ENCODE measurements around the gene ETF1. TPM values are rescaled to one million over a fixed set of nuclear protein-coding genes. Genes with fewer than 3 reads are reported as not detected.

ETF1 gene
- total and polyA plus RNA-seq, 9 of the 15 experiments (the other 6 are each of a cell fraction or from before 2014, with no cell fraction given): 53.7 to 209 (median 164) TPM

- TF ChIP-seq, protein P1, sequence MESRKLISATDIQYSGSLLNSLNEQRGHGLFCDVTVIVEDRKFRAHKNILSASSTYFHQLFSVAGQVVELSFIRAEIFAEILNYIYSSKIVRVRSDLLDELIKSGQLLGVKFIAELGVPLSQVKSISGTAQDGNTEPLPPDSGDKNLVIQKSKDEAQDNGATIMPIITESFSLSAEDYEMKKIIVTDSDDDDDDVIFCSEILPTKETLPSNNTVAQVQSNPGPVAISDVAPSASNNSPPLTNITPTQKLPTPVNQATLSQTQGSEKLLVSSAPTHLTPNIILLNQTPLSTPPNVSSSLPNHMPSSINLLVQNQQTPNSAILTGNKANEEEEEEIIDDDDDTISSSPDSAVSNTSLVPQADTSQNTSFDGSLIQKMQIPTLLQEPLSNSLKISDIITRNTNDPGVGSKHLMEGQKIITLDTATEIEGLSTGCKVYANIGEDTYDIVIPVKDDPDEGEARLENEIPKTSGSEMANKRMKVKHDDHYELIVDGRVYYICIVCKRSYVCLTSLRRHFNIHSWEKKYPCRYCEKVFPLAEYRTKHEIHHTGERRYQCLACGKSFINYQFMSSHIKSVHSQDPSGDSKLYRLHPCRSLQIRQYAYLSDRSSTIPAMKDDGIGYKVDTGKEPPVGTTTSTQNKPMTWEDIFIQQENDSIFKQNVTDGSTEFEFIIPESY (CRISPR knock-in tag; IDR thresholded peaks at IDR 0.05): peak; percentile 94
- no peak for TF ChIP-seq GTF2F1 (IDR thresholded peaks at IDR 0.05; ENCODE audit: low read depth, low read length)
- TF ChIP-seq RBM15 (IDR thresholded peaks at IDR 0.05; ENCODE audit: insufficient read depth, low read length): peak; percentile 87; the same call in 1 of the 2 replicates
- no peak for TF ChIP-seq SPI1 (IDR thresholded peaks at IDR 0.05; ENCODE audit: borderline replicate concordance, low read depth, low read length)
- TF ChIP-seq MIER1 (IDR thresholded peaks at IDR 0.05; ENCODE audit: low read depth): 0 out of 2 replicates have a peak, but pooled peaks have one; percentile 16
- TF ChIP-seq MEF2D (tag; conservative IDR thresholded peaks at IDR 0.05; ENCODE audit: low read depth): no peak
- TF ChIP-seq BHLHE40 (IDR thresholded peaks at IDR 0.05; ENCODE audit: low read length): no peak
- TF ChIP-seq RBM14 (IDR thresholded peaks at IDR 0.05; ENCODE audit: borderline replicate concordance, insufficient read depth, low read depth, low read length): peak; percentile 98; the same call in 1 of the 2 replicates
- no peak for TF ChIP-seq FOXP4 (CRISPR knock-in tag; IDR thresholded peaks at IDR 0.05; ENCODE audit: borderline replicate concordance)
- TF ChIP-seq ZNF347 (CRISPR knock-in tag; IDR thresholded peaks at IDR 0.05; ENCODE audit: low read depth): no peak
- TF ChIP-seq ZKSCAN1 (IDR thresholded peaks at IDR 0.05; ENCODE audit: low read depth, low read length): no peak
- TF ChIP-seq TFE3 (CRISPR knock-in tag; IDR thresholded peaks at IDR 0.05): no peak
Observed at GRCh38 chr5:138466125-138466899, 76.7 kb downstream of the ETF1 start (continued).
